Measurements from ENCODE around the gene CASP8AP2. TPM values are rescaled to one million over a fixed set of nuclear protein-coding genes. Genes with fewer than 3 reads are reported as not detected.

Gene CASP8AP2
- total and polyA plus RNA-seq, 3 experiments from 2014 or later, result 30.8 to 60.0 (median 31.3) TPM

DNA sequence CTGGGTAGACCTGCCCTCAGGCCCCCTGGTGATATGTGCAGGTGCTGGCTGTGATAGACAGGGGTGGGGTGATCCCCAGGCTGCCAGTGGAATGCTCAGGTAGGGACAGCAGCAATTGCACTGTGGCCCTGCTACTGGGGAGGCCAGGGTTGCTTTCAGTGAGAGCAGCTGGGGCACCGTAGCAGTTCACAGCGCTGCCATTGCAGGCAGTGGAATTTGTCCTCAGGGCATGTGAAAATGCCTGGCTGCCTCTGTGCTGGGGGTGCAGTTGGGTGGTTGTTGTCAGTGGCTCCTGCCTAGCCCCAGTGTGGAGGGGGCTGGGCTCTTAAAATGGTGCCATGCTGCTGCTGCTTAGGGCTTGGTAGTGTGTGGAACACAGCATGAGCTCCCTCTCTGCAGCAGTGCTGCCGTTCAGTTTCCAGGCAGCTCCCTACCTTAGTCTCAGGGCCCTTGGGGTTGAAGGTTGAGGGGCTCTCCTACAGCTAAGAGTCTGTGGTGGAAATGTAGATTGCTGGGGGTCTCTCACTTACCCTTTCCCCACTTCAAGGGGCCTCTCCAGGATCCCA lies 88.2 kb downstream of the CASP8AP2 start:
- H3K4me1 Mint-ChIP-seq, result no peaks in the 10 kb centered on the region
- H3K4me1 ChIP-seq (ENCODE audit: insufficient read depth, low read length), result no peaks in the 10 kb centered on the region
- no peaks in the 10 kb centered on the region for H3K27me3 ChIP-seq (ENCODE audit: insufficient read depth, low read length, poor library complexity, severe bottlenecking)
- POLR2A ChIA-PET, result no interaction called here
- peaks cover 16 to 24% (median 20%) of the 10 kb centered on the region in 5 donors for H3K9me3 Mint-ChIP-seq
- DNase-seq, result no peak
- H3K4me3 ChIP-seq (ENCODE audit: low read length), result no peak overlapping the region
- no peak overlapping the region for H3K27ac Mint-ChIP-seq
- H3K36me3 Mint-ChIP-seq, result peaks cover 2 to 23% (median 7%) of the 10 kb centered on the region in 3 donors
- H3K27ac ChIP-seq (ENCODE audit: low read depth, low read length), result no peak overlapping the region
- peaks cover 7 to 34% of the 10 kb centered on the region in 2 donors for H3K27me3 Mint-ChIP-seq
- CTCF ChIA-PET, result interaction anchor here (0.9 kb wide), 1 partner anchor 563 kb away, joined by 3 read pairs; no protein-coding TSS in a partner anchor
- H3K36me3 ChIP-seq (ENCODE audit: insufficient read depth, low read length), result no peaks in the 10 kb centered on the region
- no peak overlapping the region for H3K4me3 Mint-ChIP-seq
- peaks cover 4% of the 10 kb centered on the region for H3K9me3 ChIP-seq (ENCODE audit: low read length)

Other genes with a start within 250 kb of the CASP8AP2 start
- gene LYRM2, start 191.1 kb upstream of the CASP8AP2 start, total RNA-seq, result 10 to 100 TPM; 42.8 to 46.2 TPM
- 85.6 TPM for gene LYRM2, start 191.1 kb upstream of the CASP8AP2 start, polyA plus RNA-seq
- gene MDN1, start 10.1 kb upstream of the CASP8AP2 start, total RNA-seq, result 10 to 100 TPM; 63.3 to 63.6 TPM
- 8.6 TPM for gene MDN1, start 10.1 kb upstream of the CASP8AP2 start, polyA plus RNA-seq
- gene GJA10, start 64.6 kb downstream of the CASP8AP2 start, total RNA-seq, result not detected
- not detected for gene GJA10, start 64.6 kb downstream of the CASP8AP2 start, polyA plus RNA-seq

Data from CD8-positive, alpha-beta memory T cell (primary cell).